ENCODE results near the gene ZBTB7C.

DNA sequence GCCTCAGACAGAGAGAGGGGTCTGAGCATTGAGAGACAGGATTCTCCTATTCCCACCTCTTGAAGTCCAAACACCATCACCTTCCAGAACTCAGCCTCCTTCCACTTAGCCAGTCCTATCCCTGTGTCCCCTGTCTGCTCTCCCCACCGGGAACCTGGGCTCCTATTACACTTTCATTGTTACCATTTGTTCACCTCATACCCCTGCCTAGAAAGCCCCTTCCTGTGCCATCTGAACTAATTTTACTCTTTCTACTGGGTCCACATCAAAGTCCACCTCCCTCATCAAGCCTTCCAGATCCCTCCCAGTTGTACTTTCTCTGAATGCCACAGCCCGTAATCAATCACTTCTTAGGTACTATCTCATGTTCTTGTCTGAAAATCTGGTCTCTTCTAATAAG lies 220.6 kb downstream of the ZBTB7C start:
- TF ChIP-seq, protein P1, sequence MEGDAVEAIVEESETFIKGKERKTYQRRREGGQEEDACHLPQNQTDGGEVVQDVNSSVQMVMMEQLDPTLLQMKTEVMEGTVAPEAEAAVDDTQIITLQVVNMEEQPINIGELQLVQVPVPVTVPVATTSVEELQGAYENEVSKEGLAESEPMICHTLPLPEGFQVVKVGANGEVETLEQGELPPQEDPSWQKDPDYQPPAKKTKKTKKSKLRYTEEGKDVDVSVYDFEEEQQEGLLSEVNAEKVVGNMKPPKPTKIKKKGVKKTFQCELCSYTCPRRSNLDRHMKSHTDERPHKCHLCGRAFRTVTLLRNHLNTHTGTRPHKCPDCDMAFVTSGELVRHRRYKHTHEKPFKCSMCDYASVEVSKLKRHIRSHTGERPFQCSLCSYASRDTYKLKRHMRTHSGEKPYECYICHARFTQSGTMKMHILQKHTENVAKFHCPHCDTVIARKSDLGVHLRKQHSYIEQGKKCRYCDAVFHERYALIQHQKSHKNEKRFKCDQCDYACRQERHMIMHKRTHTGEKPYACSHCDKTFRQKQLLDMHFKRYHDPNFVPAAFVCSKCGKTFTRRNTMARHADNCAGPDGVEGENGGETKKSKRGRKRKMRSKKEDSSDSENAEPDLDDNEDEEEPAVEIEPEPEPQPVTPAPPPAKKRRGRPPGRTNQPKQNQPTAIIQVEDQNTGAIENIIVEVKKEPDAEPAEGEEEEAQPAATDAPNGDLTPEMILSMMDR (IDR thresholded peaks at IDR 0.05; ENCODE audit: insufficient read depth, low read length, poor library complexity, severe bottlenecking) = no peak
- TF ChIP-seq EZH2phosphoT487 (conservative IDR thresholded peaks at IDR 0.05; ENCODE audit: low read length) = no peak

All from SU-DHL-6 (cell line).